Astrocyte of the spinal cord (primary cell): ENCODE data around the gene MED19.
A peak's percentile ranks its signal among the peaks of the same experiment; 100 is the strongest.

Source experiments
- DNase-seq: peaks from one replicate; pipeline ENCODE4 v3.0.0; 2011; ENCODE audit warnings: low read depth, low spot score
- H3K4me3 ChIP-seq: 2 replicates; pipeline ENCODE4 v1.5.1; 2011; ENCODE audit warnings: low read depth, mild to moderate bottlenecking, low read length, moderate library complexity
- in situ Hi-C: cut with HindIII; loops from 2 replicates; pipeline ENCODE4 v1.10.0; 2017; ENCODE audit warnings: low sequenced_read_pairs
- TF ChIP-seq, protein P1 (sequence below): IDR thresholded peaks from 2 replicates; pipeline ENCODE4 v1.5.1; 2012; ENCODE audit warnings: low read depth, mild to moderate bottlenecking, low read length, inconsistent platforms

Gene MED19

DNA sequence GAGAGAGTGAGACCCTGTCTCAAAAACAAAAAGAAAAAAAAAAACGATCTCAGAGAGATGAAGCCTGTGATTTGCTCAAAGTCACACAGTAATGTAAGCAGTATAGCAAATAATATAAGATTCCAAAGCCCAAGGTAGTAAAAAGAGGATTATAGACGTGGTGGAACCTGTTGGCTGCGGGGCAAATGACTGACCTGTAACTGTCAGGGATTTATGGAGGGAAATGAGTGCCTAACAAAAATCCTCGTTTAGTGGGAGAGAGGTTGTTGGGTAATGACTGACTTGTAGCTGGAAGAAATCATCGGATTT, 55.2 kb downstream of the MED19 start:
- TF ChIP-seq, protein P1, sequence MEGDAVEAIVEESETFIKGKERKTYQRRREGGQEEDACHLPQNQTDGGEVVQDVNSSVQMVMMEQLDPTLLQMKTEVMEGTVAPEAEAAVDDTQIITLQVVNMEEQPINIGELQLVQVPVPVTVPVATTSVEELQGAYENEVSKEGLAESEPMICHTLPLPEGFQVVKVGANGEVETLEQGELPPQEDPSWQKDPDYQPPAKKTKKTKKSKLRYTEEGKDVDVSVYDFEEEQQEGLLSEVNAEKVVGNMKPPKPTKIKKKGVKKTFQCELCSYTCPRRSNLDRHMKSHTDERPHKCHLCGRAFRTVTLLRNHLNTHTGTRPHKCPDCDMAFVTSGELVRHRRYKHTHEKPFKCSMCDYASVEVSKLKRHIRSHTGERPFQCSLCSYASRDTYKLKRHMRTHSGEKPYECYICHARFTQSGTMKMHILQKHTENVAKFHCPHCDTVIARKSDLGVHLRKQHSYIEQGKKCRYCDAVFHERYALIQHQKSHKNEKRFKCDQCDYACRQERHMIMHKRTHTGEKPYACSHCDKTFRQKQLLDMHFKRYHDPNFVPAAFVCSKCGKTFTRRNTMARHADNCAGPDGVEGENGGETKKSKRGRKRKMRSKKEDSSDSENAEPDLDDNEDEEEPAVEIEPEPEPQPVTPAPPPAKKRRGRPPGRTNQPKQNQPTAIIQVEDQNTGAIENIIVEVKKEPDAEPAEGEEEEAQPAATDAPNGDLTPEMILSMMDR, result no peak
- in situ Hi-C loops, result no loop called here
- no peak for DNase-seq
- peak overlapping the region; percentile 75 for H3K4me3 ChIP-seq
